Liver (tissue), 3 donors: Measurements from ENCODE around the gene DNAJA4.

Experiments used
- TAF1 ChIP-seq: conservative IDR thresholded peaks from 2 replicates; pipeline ENCODE4 v1.6.1; 2016; ENCODE audit warnings: antibody characterized with exemption, mild to moderate bottlenecking
- TF ChIP-seq, protein P1 (sequence below): IDR thresholded peaks from 2 replicates; pipeline ENCODE4 v1.6.1; 2016; ENCODE audit warnings: antibody characterized with exemption, mild to moderate bottlenecking
- TF ChIP-seq, protein P2 (sequence below): fragments of 150-350 bp; IDR thresholded peaks from 2 replicates; pipeline ENCODE4 v1.5.1; 2017; ENCODE audit warnings: improper control_type of control experiment, low read depth, low read length; ENCODE audit not compliant: missing input control
- donor health status: healthy.
- donor health status: healthy.

DNA sequence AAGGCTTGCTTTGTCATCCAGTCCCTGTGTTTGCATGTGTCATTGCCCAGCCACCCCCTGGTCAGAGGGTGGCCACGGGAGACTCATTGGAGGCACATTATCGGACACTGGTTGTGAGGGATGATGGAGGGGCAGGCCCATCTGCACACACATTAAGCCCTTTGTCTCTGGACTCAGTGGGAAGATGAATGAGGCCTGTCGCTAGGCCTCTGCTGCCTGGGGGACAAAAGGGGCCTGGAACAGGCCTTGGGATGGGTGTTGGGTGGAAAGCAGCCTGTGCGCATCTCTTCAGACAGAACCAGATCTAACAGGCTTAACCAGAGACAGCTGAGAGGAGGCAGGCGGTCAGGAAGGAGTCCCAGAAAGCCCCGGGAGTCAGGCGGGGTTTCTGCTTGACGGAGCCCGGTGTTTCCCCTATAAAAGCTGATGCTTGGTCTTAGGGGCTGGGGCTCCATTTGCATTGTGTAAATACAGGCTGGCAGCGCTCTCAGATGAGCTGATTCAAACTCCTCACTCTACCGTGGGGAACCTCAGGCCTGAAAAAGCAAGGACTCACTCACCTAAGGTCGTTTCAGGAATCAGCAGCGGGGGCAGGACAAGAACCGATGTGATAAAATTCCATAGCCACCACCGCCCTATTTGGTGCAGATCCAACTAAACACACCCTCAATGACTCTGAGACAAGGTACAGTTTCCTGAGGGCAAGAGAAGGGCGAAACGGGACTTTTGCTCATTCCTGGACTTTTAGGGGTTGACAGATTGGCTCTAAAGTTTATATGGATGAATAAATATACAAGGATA lies 52.1 kb downstream of the DNAJA4 start:
- TF ChIP-seq, protein P1, sequence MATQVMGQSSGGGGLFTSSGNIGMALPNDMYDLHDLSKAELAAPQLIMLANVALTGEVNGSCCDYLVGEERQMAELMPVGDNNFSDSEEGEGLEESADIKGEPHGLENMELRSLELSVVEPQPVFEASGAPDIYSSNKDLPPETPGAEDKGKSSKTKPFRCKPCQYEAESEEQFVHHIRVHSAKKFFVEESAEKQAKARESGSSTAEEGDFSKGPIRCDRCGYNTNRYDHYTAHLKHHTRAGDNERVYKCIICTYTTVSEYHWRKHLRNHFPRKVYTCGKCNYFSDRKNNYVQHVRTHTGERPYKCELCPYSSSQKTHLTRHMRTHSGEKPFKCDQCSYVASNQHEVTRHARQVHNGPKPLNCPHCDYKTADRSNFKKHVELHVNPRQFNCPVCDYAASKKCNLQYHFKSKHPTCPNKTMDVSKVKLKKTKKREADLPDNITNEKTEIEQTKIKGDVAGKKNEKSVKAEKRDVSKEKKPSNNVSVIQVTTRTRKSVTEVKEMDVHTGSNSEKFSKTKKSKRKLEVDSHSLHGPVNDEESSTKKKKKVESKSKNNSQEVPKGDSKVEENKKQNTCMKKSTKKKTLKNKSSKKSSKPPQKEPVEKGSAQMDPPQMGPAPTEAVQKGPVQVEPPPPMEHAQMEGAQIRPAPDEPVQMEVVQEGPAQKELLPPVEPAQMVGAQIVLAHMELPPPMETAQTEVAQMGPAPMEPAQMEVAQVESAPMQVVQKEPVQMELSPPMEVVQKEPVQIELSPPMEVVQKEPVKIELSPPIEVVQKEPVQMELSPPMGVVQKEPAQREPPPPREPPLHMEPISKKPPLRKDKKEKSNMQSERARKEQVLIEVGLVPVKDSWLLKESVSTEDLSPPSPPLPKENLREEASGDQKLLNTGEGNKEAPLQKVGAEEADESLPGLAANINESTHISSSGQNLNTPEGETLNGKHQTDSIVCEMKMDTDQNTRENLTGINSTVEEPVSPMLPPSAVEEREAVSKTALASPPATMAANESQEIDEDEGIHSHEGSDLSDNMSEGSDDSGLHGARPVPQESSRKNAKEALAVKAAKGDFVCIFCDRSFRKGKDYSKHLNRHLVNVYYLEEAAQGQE = no peak
- TF ChIP-seq TAF1 = no peak
- TF ChIP-seq, protein P2, sequence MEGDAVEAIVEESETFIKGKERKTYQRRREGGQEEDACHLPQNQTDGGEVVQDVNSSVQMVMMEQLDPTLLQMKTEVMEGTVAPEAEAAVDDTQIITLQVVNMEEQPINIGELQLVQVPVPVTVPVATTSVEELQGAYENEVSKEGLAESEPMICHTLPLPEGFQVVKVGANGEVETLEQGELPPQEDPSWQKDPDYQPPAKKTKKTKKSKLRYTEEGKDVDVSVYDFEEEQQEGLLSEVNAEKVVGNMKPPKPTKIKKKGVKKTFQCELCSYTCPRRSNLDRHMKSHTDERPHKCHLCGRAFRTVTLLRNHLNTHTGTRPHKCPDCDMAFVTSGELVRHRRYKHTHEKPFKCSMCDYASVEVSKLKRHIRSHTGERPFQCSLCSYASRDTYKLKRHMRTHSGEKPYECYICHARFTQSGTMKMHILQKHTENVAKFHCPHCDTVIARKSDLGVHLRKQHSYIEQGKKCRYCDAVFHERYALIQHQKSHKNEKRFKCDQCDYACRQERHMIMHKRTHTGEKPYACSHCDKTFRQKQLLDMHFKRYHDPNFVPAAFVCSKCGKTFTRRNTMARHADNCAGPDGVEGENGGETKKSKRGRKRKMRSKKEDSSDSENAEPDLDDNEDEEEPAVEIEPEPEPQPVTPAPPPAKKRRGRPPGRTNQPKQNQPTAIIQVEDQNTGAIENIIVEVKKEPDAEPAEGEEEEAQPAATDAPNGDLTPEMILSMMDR = no peak
